HepG2 (cell line): ENCODE results near the gene PPP4R2. TPM values are rescaled to one million over a fixed set of nuclear protein-coding genes. Genes with fewer than 3 reads are reported as not detected.

Source experiments
- BRCA1 ChIP-seq: sonication (generic); formaldehyde crosslinking; IDR thresholded peaks from 2 replicates; pipeline ENCODE4 v1.4.0; 2020; ENCODE audit warnings: missing genetic modification reagents
- CAMTA2 ChIP-seq: sonication (generic); formaldehyde crosslinking; IDR thresholded peaks from 2 replicates; pipeline ENCODE4 v1.4.0; 2020; ENCODE audit warnings: mild to moderate bottlenecking, missing genetic modification reagents, borderline replicate concordance
- CBFB ChIP-seq: sonication (generic); formaldehyde crosslinking; IDR thresholded peaks from 2 replicates; pipeline ENCODE4 v1.4.0; 2020; ENCODE audit warnings: missing genetic modification reagents
- FOXA3 ChIP-seq: IDR thresholded peaks from 2 replicates; pipeline ENCODE4 v1.6.1; 2016; ENCODE audit warnings: missing genetic modification reagents, missing compliant biosample characterization
- FOXM1 ChIP-seq: sonication (generic); formaldehyde crosslinking; IDR thresholded peaks from 2 replicates; pipeline ENCODE4 v1.5.0; 2020; ENCODE audit warnings: missing genetic modification reagents
- GTF3A ChIP-seq: sonication (generic); formaldehyde crosslinking; conservative IDR thresholded peaks from 2 replicates; pipeline ENCODE4 v1.4.0; 2020; ENCODE audit warnings: mild to moderate bottlenecking, missing genetic modification reagents
- IRF1 ChIP-seq: sonication (generic); formaldehyde crosslinking; IDR thresholded peaks from 2 replicates; pipeline ENCODE4 v1.4.0; 2020; ENCODE audit warnings: low read depth, mild to moderate bottlenecking, missing genetic modification reagents
- MTA1 ChIP-seq: sonication (generic); formaldehyde crosslinking; IDR thresholded peaks from 2 replicates; pipeline ENCODE4 v1.4.0; 2020; ENCODE audit warnings: missing genetic modification reagents, mild to moderate bottlenecking, borderline replicate concordance
- NR2C2 ChIP-seq: sonication (generic); formaldehyde crosslinking; IDR thresholded peaks from 2 replicates; pipeline ENCODE4 v1.4.0; 2020; ENCODE audit warnings: missing genetic modification reagents, mild to moderate bottlenecking, moderate library complexity, borderline replicate concordance
- RORA ChIP-seq: sonication (generic); formaldehyde crosslinking; IDR thresholded peaks from 2 replicates; pipeline ENCODE4 v1.5.0; 2020; ENCODE audit warnings: mild to moderate bottlenecking, missing genetic modification reagents, moderate library complexity
- ZBED4 ChIP-seq: sonication (generic); formaldehyde crosslinking; IDR thresholded peaks from 2 replicates; pipeline ENCODE4 v1.4.0; 2020; ENCODE audit warnings: missing genetic modification reagents, borderline replicate concordance
- ZBTB25 ChIP-seq: IDR thresholded peaks from 2 replicates; pipeline ENCODE4 v1.6.1; 2018; ENCODE audit warnings: missing genetic modification reagents
- ZBTB33 ChIP-seq: sonication (generic); formaldehyde crosslinking; IDR thresholded peaks from 2 replicates; pipeline ENCODE4 v1.4.0; 2020; ENCODE audit warnings: missing genetic modification reagents
- ZBTB39 ChIP-seq: sonication (generic); formaldehyde crosslinking; IDR thresholded peaks from 2 replicates; pipeline ENCODE4 v1.5.0; 2020; ENCODE audit warnings: missing genetic modification reagents
- ZNF446 ChIP-seq: sonication (generic); formaldehyde crosslinking; IDR thresholded peaks from 2 replicates; pipeline ENCODE4 v1.5.0; 2020; ENCODE audit warnings: mild to moderate bottlenecking, missing genetic modification reagents
- ZNF543 ChIP-seq: sonication (generic); formaldehyde crosslinking; IDR thresholded peaks from 2 replicates; pipeline ENCODE4 v1.4.0; 2020; ENCODE audit warnings: mild to moderate bottlenecking, missing genetic modification reagents
- ZNF615 ChIP-seq: sonication (generic); formaldehyde crosslinking; IDR thresholded peaks from 2 replicates; pipeline ENCODE4 v1.5.0; 2020; ENCODE audit warnings: mild to moderate bottlenecking, missing genetic modification reagents, borderline replicate concordance
- ZNF7 ChIP-seq: IDR thresholded peaks from 2 replicates; pipeline ENCODE4 v1.6.1; 2016; ENCODE audit warnings: missing biosample characterization, missing genetic modification reagents
- ZNF83 ChIP-seq: sonication (generic); formaldehyde crosslinking; IDR thresholded peaks from 2 replicates; pipeline ENCODE4 v1.4.0; 2020; ENCODE audit warnings: missing genetic modification reagents, mild to moderate bottlenecking, borderline replicate concordance
- ZSCAN21 ChIP-seq: sonication (generic); formaldehyde crosslinking; IDR thresholded peaks from 2 replicates; pipeline ENCODE4 v1.8.0; 2022; ENCODE audit warnings: mild to moderate bottlenecking, missing genetic modification reagents, moderate library complexity, borderline replicate concordance
- polyA plus RNA-seq, 8 experiments: library from polyadenylated mRNA; depleted of rRNA in 3 of 8; stranded (reverse) in 7 of 8; unstranded in 1 of 8; fragments of >200 nt; fragmentation: Illumina TruSeq in 4 of 8; extraction: Trizol in 4 of 8; gene quantifications; 2 replicates each; pipeline versions ENCODE4 v1.2.1 to v1.2.3, GENCODE V29; 2011 to 2016; ENCODE audit warnings: low read depth in 4 of 8, missing spikeins in 1 of 8, mixed read lengths in 1 of 8; ENCODE audit not compliant: insufficient read depth in 1 of 8
- total RNA-seq, 5 experiments: library from RNA; depleted of rRNA; stranded (reverse); fragments of >200 nt; fragmentation: Illumina TruSeq; extraction: Trizol; gene quantifications; 2 replicates each; pipeline ENCODE4 v1.2.3, GENCODE V29; 2016; ENCODE audit warnings: low read depth in 1 of 5

Gene PPP4R2
- total and polyA plus RNA-seq, 2 of the 13 experiments (the other 11 are each of a cell fraction or from before 2014, with no cell fraction given), result 22.3 to 161 TPM

- TF ChIP-seq ZNF446 (CRISPR knock-in tag) (no peak), ZNF543 (CRISPR knock-in tag) (no peak; the same call in 1 of the 2 replicates), ZNF7 (CRISPR knock-in tag) (no peak), CBFB (CRISPR knock-in tag) (no peak), BRCA1 (CRISPR knock-in tag) (no peak), CAMTA2 (CRISPR knock-in tag) (no peak), ZBTB33 (no peak), MTA1 (no peak), ZBTB25 (0 out of 2 replicates have a peak, but pooled peaks have one; percentile 38), NR2C2 (CRISPR knock-in tag) (peak; percentile 49; the same call in 1 of the 2 replicates), ZNF83 (no peak), GTF3A (CRISPR knock-in tag) (no peak), ZBTB39 (CRISPR knock-in tag) (no peak), ZNF615 (CRISPR knock-in tag) (no peak), FOXM1 (CRISPR knock-in tag) (no peak), IRF1 (CRISPR knock-in tag) (no peak), FOXA3 (CRISPR knock-in tag) (peak; percentile 76), RORA (CRISPR knock-in tag) (no peak), ZBED4 (CRISPR knock-in tag) (no peak), ZSCAN21 (CRISPR knock-in tag) (no peak)
Observed at GRCh38 chr3:72957297-72957696, 39.3 kb upstream of the PPP4R2 start (continued).
